ENCODE measurements around the gene HPS1. TPM values are rescaled to one million over a fixed set of nuclear protein-coding genes. Genes with fewer than 3 reads are reported as not detected.

The HPS1 gene
- total RNA-seq, 4 donors from 2014 or later = 51.4 to 74.4 (median 60.8) TPM

- H3K4me1 ChIP-seq = peaks cover 0 to 22% (median 0%) of the 10 kb centered on the region in 3 donors
- no peak for ATAC-seq
- peak overlapping the region in 3 of 4 donors; percentile 87 to 96 (median 94) for H3K27ac ChIP-seq
- H3K27me3 ChIP-seq = no peaks in the 10 kb centered on the region
- no peak for TF ChIP-seq EP300 (IDR thresholded peaks at IDR 0.05)
- TF ChIP-seq CTCF (IDR thresholded peaks at IDR 0.05) = no peak
- no peak for TF ChIP-seq POLR2AphosphoS5 (IDR thresholded peaks at IDR 0.05)
- TF ChIP-seq POLR2A (IDR thresholded peaks at IDR 0.05) = no peak
- peak overlapping the region in 1 of 2 donors; percentile 74 for H3K4me3 ChIP-seq
- WGBS, 2 donors (ENCODE audit: low coverage in 1 of 2) = 29 to 86% methylated on average over 2 of the region's 10 CpGs
- H3K36me3 ChIP-seq = peaks cover 0 to 39% of the 10 kb centered on the region in 2 donors
- H3K9me3 ChIP-seq = no peaks in the 10 kb centered on the region
Measured at GRCh38 chr10:98445200-98445812, 1.4 kb downstream of the HPS1 start.

- no peak for TF ChIP-seq CTCF (IDR thresholded peaks at IDR 0.05)
- no peak for TF ChIP-seq EP300 (IDR thresholded peaks at IDR 0.05)
- TF ChIP-seq POLR2AphosphoS5 (IDR thresholded peaks at IDR 0.05) = no peak
- no peak for TF ChIP-seq POLR2A (IDR thresholded peaks at IDR 0.05)
- peak overlapping the region in 1 of 4 donors; percentile 94 for H3K27ac ChIP-seq
- no peaks in the 10 kb centered on the region for H3K27me3 ChIP-seq
- no peak overlapping the region for H3K4me3 ChIP-seq
- H3K36me3 ChIP-seq = peaks cover 0 to 47% of the 10 kb centered on the region in 2 donors
- ATAC-seq = no peak
- no peaks in the 10 kb centered on the region for H3K9me3 ChIP-seq
- peaks cover 0 to 22% (median 0%) of the 10 kb centered on the region in 3 donors for H3K4me1 ChIP-seq
- 54 to 81% methylated on average over 3 to 6 of the region's 9 CpGs for WGBS, 2 donors (ENCODE audit: low coverage in 1 of 2)
Measured at GRCh38 chr10:98444314-98445006, 2.3 kb downstream of the HPS1 start.

GRCh38 chr10:98438715-98439114 is 8.0 kb downstream of the HPS1 start:
- no peak for ATAC-seq
- Histone ChIP-seq H3K4me1 (no peaks in the 10 kb centered on the region), H3K4me3 (no peak overlapping the region), H3K36me3 (peaks cover 0 to 80% of the 10 kb centered on the region in 2 donors), H3K27ac (no peak overlapping the region), H3K9me3 (no peaks in the 10 kb centered on the region), H3K27me3 (no peaks in the 10 kb centered on the region)
- TF ChIP-seq EP300 (IDR thresholded peaks at IDR 0.05) (no peak), POLR2AphosphoS5 (IDR thresholded peaks at IDR 0.05) (no peak), POLR2A (IDR thresholded peaks at IDR 0.05) (no peak), CTCF (IDR thresholded peaks at IDR 0.05) (no peak)
- 73 to 90% methylated on average over 2 of the region's 4 CpGs for WGBS, 2 donors (ENCODE audit: low coverage in 1 of 2)

- TF ChIP-seq EP300 (IDR thresholded peaks at IDR 0.05) = no peak
- Histone ChIP-seq H3K36me3 (peaks cover 3 to 84% of the 10 kb centered on the region in 2 donors), H3K27ac (no peak overlapping the region), H3K9me3 (peaks cover 0 to 15% (median 0%) of the 10 kb centered on the region in 3 donors), H3K4me3 (no peak overlapping the region), H3K4me1 (no peaks in the 10 kb centered on the region), H3K27me3 (no peaks in the 10 kb centered on the region)
- ATAC-seq = no peak
- 91 to 100% methylated on average over 4 of the region's 4 CpGs for WGBS, 2 donors (ENCODE audit: low coverage in 1 of 2)
Measured at GRCh38 chr10:98436704-98437103, 10.0 kb downstream of the HPS1 start.

GRCh38 chr10:98435178-98435577 is 11.6 kb downstream of the HPS1 start:
- no peak for ATAC-seq
- 88% methylated on average over 4 of the region's 12 CpGs; no CpG with 5 or more reads in 1 of the 2 donors for WGBS, 2 donors (ENCODE audit: low coverage in 1 of 2)
- no peak overlapping the region for H3K4me3 ChIP-seq
- H3K27me3 ChIP-seq = no peaks in the 10 kb centered on the region
- H3K4me1 ChIP-seq = no peaks in the 10 kb centered on the region
- peaks cover 0 to 15% (median 0%) of the 10 kb centered on the region in 3 donors for H3K9me3 ChIP-seq
- no peak overlapping the region for H3K27ac ChIP-seq
- TF ChIP-seq POLR2A (IDR thresholded peaks at IDR 0.05) (no peak), CTCF (IDR thresholded peaks at IDR 0.05) (no peak), POLR2AphosphoS5 (IDR thresholded peaks at IDR 0.05) (no peak), EP300 (IDR thresholded peaks at IDR 0.05) (no peak)
- H3K36me3 ChIP-seq = peaks cover 3 to 94% of the 10 kb centered on the region in 2 donors
